HCT116 (cell line): ENCODE measurements around the gene ACSM3. TPM values are rescaled to one million over a fixed set of nuclear protein-coding genes. Genes with fewer than 3 reads are reported as not detected.

Experiments used
- ATAC-seq: fragments of 200-7000 bp; cut with Tn5 transposase; 2 replicates; pipeline ENCODE4 v1.9.1; 2020; ENCODE audit warnings: mild to moderate bottlenecking, moderate library complexity
- BruUV-seq: library from RNA; stranded (reverse); fragments of 400-500 nt; replicated peaks from 2 replicates; lab custom pipeline; 2021; lab: Mats Ljungman, UMichigan
- CTCF ChIA-PET: fragments of 300-600 bp; sonication (Branson Sonifier 250); formaldehyde crosslinking; loops from one replicate; lab custom pipeline; 2021; ENCODE audit warnings: antibody characterized with exemption; lab: Charles Lee
- POLR2A ChIA-PET: fragments of 300-600, 350-600 bp; sonication (Branson Sonifier 250); formaldehyde crosslinking; loops from one replicate; lab custom pipeline; 2021; ENCODE audit warnings: antibody characterized with exemption; lab: Charles Lee
- RAD21 ChIA-PET, 2 experiments: fragments of 300-600 bp; sonication (Branson Sonifier 250); formaldehyde crosslinking; loops; one replicate each; lab custom pipeline; 2023; ENCODE audit warnings: low total read pairs in 2 of 2; ENCODE audit not compliant: uncharacterized antibody in 2 of 2, unreplicated experiment in 2 of 2, low non-redundant PET in 1 of 2; lab: Charles Lee
- DNase-seq: peaks from one replicate; pipeline ENCODE4 v3.0.0-alpha.2; 2010; ENCODE audit warnings: low read depth, low spot score
- H2AFZ ChIP-seq: fragments of 200-600 bp; shearing (Covaris generic), sonication (generic); 2 replicates; pipeline ENCODE4 v1.6.1; 2017; ENCODE audit warnings: low read depth, mixed run types, mixed read lengths, antibody characterized with exemption, low read length; ENCODE audit not compliant: poor library complexity, severe bottlenecking
- H3K27ac ChIP-seq: 2 replicates; pipeline ENCODE4 v1.5.1; 2012; ENCODE audit warnings: low read depth, low read length
- H3K27me3 ChIP-seq: fragments of 200-600 bp; sonication (generic); 2 replicates; pipeline ENCODE4 v1.6.1; 2016; ENCODE audit warnings: mixed run types, low read length, mixed read lengths; ENCODE audit not compliant: insufficient read depth
- H3K36me3 ChIP-seq, 2 experiments: fragments of 200-500 bp in 1 of 2; fragments of 200-600 bp in 1 of 2; sonication (Bioruptor generic) in 1 of 2; sonication (generic) in 1 of 2; 2 replicates each; pipeline versions ENCODE4 v1.5.1 to v1.6.1; 2014 to 2016; ENCODE audit warnings: low read length in 2 of 2, inconsistent platforms in 1 of 2, mixed read lengths in 1 of 2, mixed run types in 1 of 2; ENCODE audit not compliant: insufficient read depth in 2 of 2, control insufficient read depth in 1 of 2
- H3K4me1 ChIP-seq, 2 experiments: fragments of 200-600 bp in 1 of 2; sonication (generic) in 1 of 2; 2 replicates each; pipeline versions ENCODE4 v1.5.1 to v1.6.1; 2012 to 2017; ENCODE audit warnings: low read length in 2 of 2, inconsistent platforms in 1 of 2, mild to moderate bottlenecking in 1 of 2, mixed read lengths in 1 of 2, mixed run types in 1 of 2, moderate library complexity in 1 of 2; ENCODE audit not compliant: insufficient read depth in 2 of 2, control insufficient read depth in 1 of 2
- H3K4me2 ChIP-seq: fragments of 200-600 bp; sonication (generic); 2 replicates; pipeline ENCODE4 v1.6.1; 2017; ENCODE audit warnings: mixed run types, low read length, mixed read lengths
- H3K4me3 ChIP-seq, 2 experiments: fragments of 200-600 bp in 1 of 2; sonication (generic) in 1 of 2; replicated peaks in 1 of 2; 2 replicates each; pipeline ENCODE4 v1.5.1; 2011 to 2016; ENCODE audit warnings: low read length in 2 of 2, control low read depth in 1 of 2, low read depth in 1 of 2, mild to moderate bottlenecking in 1 of 2, mixed read lengths in 1 of 2, mixed run types in 1 of 2
- H3K79me2 ChIP-seq: fragments of 200-600 bp; sonication (generic); 2 replicates; pipeline ENCODE4 v1.6.1; 2017; ENCODE audit warnings: mild to moderate bottlenecking, mixed run types, low read length, moderate library complexity, mixed read lengths; ENCODE audit not compliant: insufficient read depth
- H3K9ac ChIP-seq: fragments of 200-600 bp; sonication (generic); 2 replicates; pipeline ENCODE4 v1.6.1; 2016; ENCODE audit warnings: low read length, mixed read lengths
- H3K9me2 ChIP-seq: fragments of 200-600 bp; sonication (generic), shearing (Covaris generic); 2 replicates; pipeline ENCODE4 v1.6.1; 2017; ENCODE audit warnings: mixed run types, mild to moderate bottlenecking, moderate library complexity; ENCODE audit not compliant: insufficient read depth
- H3K9me3 ChIP-seq, 2 experiments: fragments of 200-500 bp in 1 of 2; fragments of 200-600 bp in 1 of 2; sonication (Bioruptor generic) in 1 of 2; sonication (generic) in 1 of 2; 2 replicates each; pipeline ENCODE4 v1.6.1; 2014 to 2017; ENCODE audit warnings: low read length in 2 of 2, mixed read lengths in 2 of 2, inconsistent platforms in 1 of 2, low read depth in 1 of 2, mild to moderate bottlenecking in 1 of 2, mixed run types in 1 of 2, moderate library complexity in 1 of 2; ENCODE audit not compliant: control insufficient read depth in 1 of 2, insufficient read depth in 1 of 2
- H4K20me1 ChIP-seq: fragments of 200-600 bp; sonication (generic), shearing (Covaris generic); 2 replicates; pipeline ENCODE4 v1.6.1; 2017; ENCODE audit warnings: mixed run types, mild to moderate bottlenecking, moderate library complexity; ENCODE audit not compliant: insufficient read depth
- ATF3 ChIP-seq: IDR thresholded peaks from 2 replicates; pipeline ENCODE4 v1.6.1; 2012
- CEBPB ChIP-seq: IDR thresholded peaks from 2 replicates; pipeline ENCODE4 v1.6.1; 2012; ENCODE audit warnings: low read depth
- CTCF ChIP-seq, 3 experiments: fragments of 200-600 bp in 1 of 3; sonication (generic) in 1 of 3; IDR thresholded peaks in 2 of 3; conservative IDR thresholded peaks in 1 of 3; 2 replicates each; pipeline ENCODE4 v1.5.1; 2012 to 2017; ENCODE audit warnings: low read depth in 2 of 3, low read length in 2 of 3, antibody characterized with exemption in 1 of 3, borderline replicate concordance in 1 of 3, control low read depth in 1 of 3, mild to moderate bottlenecking in 1 of 3, mixed read lengths in 1 of 3, mixed run types in 1 of 3, moderate library complexity in 1 of 3; ENCODE audit not compliant: insufficient read depth in 1 of 3
- ELF1 ChIP-seq: IDR thresholded peaks from 2 replicates; pipeline ENCODE4 v1.6.1; 2012; ENCODE audit warnings: low read depth, borderline replicate concordance
- EZH2 ChIP-seq: fragments of 200-600 bp; sonication (generic); IDR thresholded peaks from 2 replicates; pipeline ENCODE4 v1.6.1; 2017; ENCODE audit warnings: antibody characterized with exemption, mixed run types
- EZH2phosphoT487 ChIP-seq: fragments of 200-600 bp; IDR thresholded peaks from 2 replicates; pipeline ENCODE4 v1.6.1; 2018; ENCODE audit warnings: antibody characterized with exemption, borderline replicate concordance
- FOSL1 ChIP-seq: IDR thresholded peaks from 2 replicates; pipeline ENCODE4 v1.6.1; 2012; ENCODE audit warnings: low read depth
- JUND ChIP-seq: IDR thresholded peaks from 2 replicates; pipeline ENCODE4 v1.6.1; 2012
- MAX ChIP-seq: IDR thresholded peaks from 2 replicates; pipeline ENCODE4 v1.6.1; 2012
- POLR2AphosphoS5 ChIP-seq: IDR thresholded peaks from 2 replicates; pipeline ENCODE4 v1.6.1; 2011; ENCODE audit warnings: mild to moderate bottlenecking, low read depth, low read length, moderate library complexity
- REST ChIP-seq: IDR thresholded peaks from 2 replicates; pipeline ENCODE4 v1.6.1; 2012; ENCODE audit warnings: low read depth
- SP1 ChIP-seq: IDR thresholded peaks from 2 replicates; pipeline ENCODE4 v1.6.1; 2012; ENCODE audit warnings: low read depth
- SRF ChIP-seq: IDR thresholded peaks from 2 replicates; pipeline ENCODE4 v1.6.1; 2012; ENCODE audit warnings: low read depth
- TCF7L2 ChIP-seq: IDR thresholded peaks from 2 replicates; pipeline ENCODE4 v1.7.0; 2011; ENCODE audit warnings: borderline replicate concordance, inconsistent platforms; ENCODE audit not compliant: insufficient read depth, insufficient read length; ENCODE audit errors: extremely low read depth
- YY1 ChIP-seq: IDR thresholded peaks from 2 replicates; pipeline ENCODE4 v1.6.1; 2011; ENCODE audit warnings: low read length, low read depth, moderate library complexity, mild to moderate bottlenecking; ENCODE audit not compliant: insufficient replicate concordance; ENCODE audit errors: extremely low read depth
- ZBTB33 ChIP-seq: IDR thresholded peaks from 2 replicates; pipeline ENCODE4 v1.6.1; 2011; ENCODE audit warnings: mild to moderate bottlenecking, low read length, moderate library complexity; ENCODE audit not compliant: insufficient replicate concordance; ENCODE audit errors: extremely low read depth
- ZFX ChIP-seq: fragments of 450-650 bp; IDR thresholded peaks from 2 replicates; pipeline ENCODE4 v1.6.1; 2017
- ZNF274 ChIP-seq: fragments of 200-500 bp; sonication (Bioruptor generic); IDR thresholded peaks from 2 replicates; pipeline ENCODE4 v1.6.1; 2014; ENCODE audit warnings: mild to moderate bottlenecking, low read depth, low read length, inconsistent platforms
- intact Hi-C: fragments of 100-400 bp; cut with micrococcal nuclease; formaldehyde crosslinking; loops from 2 replicates; pipeline ENCODE4 v1.10.0; 2022
- total RNA-seq: library from RNA; stranded (reverse); gene quantifications from one replicate; pipeline ENCODE4 v1.2.1, GENCODE V29; 2021; ENCODE audit not compliant: unreplicated experiment

Gene ACSM3
- total RNA-seq, 1 experiment from 2014 or later = 15.0 TPM

GRCh38 chr16:20818929-20819585 is 55.2 kb downstream of the ACSM3 start:
- no peak overlapping the region for H3K4me2 ChIP-seq
- H3K4me1 ChIP-seq = no peaks in the 10 kb centered on the region
- no peaks in the 10 kb centered on the region for H4K20me1 ChIP-seq
- RAD21 ChIA-PET = no interaction called here
- H3K36me3 ChIP-seq = peaks cover 10 to 14% of the 10 kb centered on the region in 2 experiments
- intact Hi-C loops = no loop called here
- TF ChIP-seq EZH2phosphoT487 = no peak
- no peak for TF ChIP-seq SP1
- no peak for TF ChIP-seq ELF1
- no peak for TF ChIP-seq POLR2AphosphoS5
- TF ChIP-seq ZNF274 = no peak
- TF ChIP-seq ZBTB33 = no peak
- no peak for TF ChIP-seq TCF7L2
- TF ChIP-seq EZH2 = no peak
- TF ChIP-seq JUND = no peak
- TF ChIP-seq ATF3 = no peak
- TF ChIP-seq REST = no peak
- TF ChIP-seq CEBPB = no peak
- TF ChIP-seq CTCF (IDR thresholded peaks at IDR 0.05 in 2 of 3, conservative IDR thresholded peaks at IDR 0.05 in 1 of 3; ENCODE audit: borderline replicate concordance in 1 of 3, insufficient read depth in 1 of 3, low read depth in 2 of 3, low read length in 2 of 3) = no peak
- no peak for TF ChIP-seq SRF
- no peak for TF ChIP-seq FOSL1
- no peak for TF ChIP-seq MAX
- TF ChIP-seq YY1 = no peak
- no peak for TF ChIP-seq ZFX
- TF ChIP-seq, all 23 proteins: peak for 0
- ChIA-PET CTCF (no interaction called here), POLR2A (no interaction called here)
- no peak overlapping the region for H3K27ac ChIP-seq
- H3K9me3 ChIP-seq = no peaks in the 10 kb centered on the region
- no peak overlapping the region for H3K9ac ChIP-seq
- DNase-seq (no peak), ATAC-seq (no peak)
- H2AFZ ChIP-seq = no peak overlapping the region
- no TSS peak for BruUV-seq
- H3K9me2 ChIP-seq = no peaks in the 10 kb centered on the region
- H3K27me3 ChIP-seq = no peaks in the 10 kb centered on the region
- no peak overlapping the region for H3K4me3 ChIP-seq
- no peaks in the 10 kb centered on the region for H3K79me2 ChIP-seq
